SK-N-SH treated with all-trans-retinoic acid at 6 μM for 48 hours (cell line): ENCODE measurements around the gene MADD.
A peak's percentile ranks its signal among the peaks of the same experiment; 100 is the strongest.

ENCODE experiments used
- ATAC-seq: fragments of 200-7000 bp; cut with Tn5 transposase; 3 replicates; pipeline ENCODE4 v1.9.1; 2020; ENCODE audit warnings: mild to moderate bottlenecking, moderate library complexity
- ARNTL ChIP-seq: fragments of 450-650 bp; formaldehyde crosslinking; IDR thresholded peaks from 2 replicates; pipeline ENCODE4 v1.5.0; 2020; ENCODE audit warnings: low read depth, mild to moderate bottlenecking, moderate library complexity, borderline replicate concordance
- CSDC2 ChIP-seq: fragments of 250-450 bp; sonication (Bioruptor Pico); IDR thresholded peaks from 2 replicates; pipeline ENCODE4 v1.5.0; 2020; ENCODE audit warnings: mild to moderate bottlenecking, moderate library complexity
- CSRNP3 ChIP-seq: fragments of 250-450 bp; sonication (Bioruptor Pico); IDR thresholded peaks from 2 replicates; pipeline ENCODE4 v1.5.1; 2021; ENCODE audit warnings: mild to moderate bottlenecking, moderate library complexity
- ESRRG ChIP-seq: fragments of 250-450 bp; sonication (Bioruptor Pico); IDR thresholded peaks from 2 replicates; pipeline ENCODE4 v1.6.1; 2021; ENCODE audit warnings: mild to moderate bottlenecking
- ISL1 ChIP-seq: fragments of 250-450 bp; sonication (Bioruptor Pico); IDR thresholded peaks from 2 replicates; pipeline ENCODE4 v2.1.2; 2022; ENCODE audit warnings: mild to moderate bottlenecking, moderate library complexity
- OSR1 ChIP-seq: fragments of 250-450 bp; sonication (Bioruptor Pico); IDR thresholded peaks from 2 replicates; pipeline ENCODE4 v1.8.0; 2022; ENCODE audit warnings: moderate library complexity, mild to moderate bottlenecking, inconsistent platforms
- RARB ChIP-seq: fragments of 250-450 bp; sonication (Bioruptor Pico); IDR thresholded peaks from 2 replicates; pipeline ENCODE4 v1.8.0; 2021; ENCODE audit warnings: mild to moderate bottlenecking, moderate library complexity
- SNAI2 ChIP-seq: fragments of 250-450 bp; sonication (Bioruptor Pico); IDR thresholded peaks from 2 replicates; pipeline ENCODE4 v1.5.0; 2020; ENCODE audit warnings: mild to moderate bottlenecking, moderate library complexity
- TCF4 ChIP-seq: fragments of 250-450 bp; sonication (Bioruptor Pico); IDR thresholded peaks from 2 replicates; pipeline ENCODE4 v1.8.0; 2021; ENCODE audit warnings: mild to moderate bottlenecking, moderate library complexity, borderline replicate concordance
- TOX ChIP-seq: fragments of 250-450 bp; sonication (Bioruptor Pico); IDR thresholded peaks from 2 replicates; pipeline ENCODE4 v1.8.0; 2021; ENCODE audit warnings: mild to moderate bottlenecking, moderate library complexity, borderline replicate concordance
- TSHZ2 ChIP-seq: fragments of 250-450 bp; sonication (Bioruptor Pico); IDR thresholded peaks from 2 replicates; pipeline ENCODE4 v1.5.0; 2020; ENCODE audit warnings: mild to moderate bottlenecking, moderate library complexity
- ZC3H10 ChIP-seq: fragments of 250-450 bp; sonication (Bioruptor Pico); IDR thresholded peaks from 2 replicates; pipeline ENCODE4 v1.5.1; 2021; ENCODE audit warnings: mild to moderate bottlenecking, moderate library complexity
- ZFP3 ChIP-seq: fragments of 250-450 bp; sonication (Bioruptor Pico); IDR thresholded peaks from 2 replicates; pipeline ENCODE4 v1.5.0; 2020; ENCODE audit warnings: mild to moderate bottlenecking, moderate library complexity
- ZFP30 ChIP-seq: fragments of 450-650 bp; formaldehyde crosslinking; IDR thresholded peaks from 2 replicates; pipeline ENCODE4 v1.5.0; 2022; ENCODE audit warnings: mild to moderate bottlenecking, moderate library complexity
- ZNF70 ChIP-seq: fragments of 450-650 bp; formaldehyde crosslinking; IDR thresholded peaks from 2 replicates; pipeline ENCODE4 v1.5.0; 2020; ENCODE audit warnings: mild to moderate bottlenecking, moderate library complexity
- ZNF8 ChIP-seq: fragments of 450-650 bp; formaldehyde crosslinking; IDR thresholded peaks from 2 replicates; pipeline ENCODE4 v1.5.0; 2020; ENCODE audit warnings: mild to moderate bottlenecking, moderate library complexity
- TF ChIP-seq, protein P1 (sequence below): fragments of 250-450 bp; sonication (Bioruptor Pico); IDR thresholded peaks from 2 replicates; pipeline ENCODE4 v1.8.0; 2020; ENCODE audit warnings: mild to moderate bottlenecking, moderate library complexity, borderline replicate concordance
- TF ChIP-seq, protein P2 (sequence below): fragments of 250-450 bp; sonication (Bioruptor Pico); IDR thresholded peaks from 2 replicates; pipeline ENCODE4 v1.8.0; 2021; ENCODE audit warnings: low read depth, mild to moderate bottlenecking, moderate library complexity, borderline replicate concordance
- TF ChIP-seq, protein P3 (sequence below): fragments of 250-450 bp; sonication (Bioruptor Pico); IDR thresholded peaks from 2 replicates; pipeline ENCODE4 v1.5.1; 2020; ENCODE audit warnings: low read depth, mild to moderate bottlenecking, moderate library complexity

Gene MADD

GRCh38 chr11:47355283-47356128, 85.6 kb downstream of the MADD start:
- TF ChIP-seq OSR1 (CRISPR knock-in tag) (no peak), TOX (no peak), ARNTL (no peak), ZNF70 (CRISPR knock-in tag) (no peak), CSDC2 (CRISPR knock-in tag) (no peak), ESRRG (no peak), ZFP3 (CRISPR knock-in tag) (no peak), ZNF8 (CRISPR knock-in tag) (no peak)
- TF ChIP-seq, protein P1, sequence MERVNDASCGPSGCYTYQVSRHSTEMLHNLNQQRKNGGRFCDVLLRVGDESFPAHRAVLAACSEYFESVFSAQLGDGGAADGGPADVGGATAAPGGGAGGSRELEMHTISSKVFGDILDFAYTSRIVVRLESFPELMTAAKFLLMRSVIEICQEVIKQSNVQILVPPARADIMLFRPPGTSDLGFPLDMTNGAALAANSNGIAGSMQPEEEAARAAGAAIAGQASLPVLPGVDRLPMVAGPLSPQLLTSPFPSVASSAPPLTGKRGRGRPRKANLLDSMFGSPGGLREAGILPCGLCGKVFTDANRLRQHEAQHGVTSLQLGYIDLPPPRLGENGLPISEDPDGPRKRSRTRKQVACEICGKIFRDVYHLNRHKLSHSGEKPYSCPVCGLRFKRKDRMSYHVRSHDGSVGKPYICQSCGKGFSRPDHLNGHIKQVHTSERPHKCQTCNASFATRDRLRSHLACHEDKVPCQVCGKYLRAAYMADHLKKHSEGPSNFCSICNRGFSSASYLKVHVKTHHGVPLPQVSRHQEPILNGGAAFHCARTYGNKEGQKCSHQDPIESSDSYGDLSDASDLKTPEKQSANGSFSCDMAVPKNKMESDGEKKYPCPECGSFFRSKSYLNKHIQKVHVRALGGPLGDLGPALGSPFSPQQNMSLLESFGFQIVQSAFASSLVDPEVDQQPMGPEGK (CRISPR knock-in tag) = peak; percentile 53; the same call in 1 of the 2 replicates
- ATAC-seq = peak; percentile 95

DNA sequence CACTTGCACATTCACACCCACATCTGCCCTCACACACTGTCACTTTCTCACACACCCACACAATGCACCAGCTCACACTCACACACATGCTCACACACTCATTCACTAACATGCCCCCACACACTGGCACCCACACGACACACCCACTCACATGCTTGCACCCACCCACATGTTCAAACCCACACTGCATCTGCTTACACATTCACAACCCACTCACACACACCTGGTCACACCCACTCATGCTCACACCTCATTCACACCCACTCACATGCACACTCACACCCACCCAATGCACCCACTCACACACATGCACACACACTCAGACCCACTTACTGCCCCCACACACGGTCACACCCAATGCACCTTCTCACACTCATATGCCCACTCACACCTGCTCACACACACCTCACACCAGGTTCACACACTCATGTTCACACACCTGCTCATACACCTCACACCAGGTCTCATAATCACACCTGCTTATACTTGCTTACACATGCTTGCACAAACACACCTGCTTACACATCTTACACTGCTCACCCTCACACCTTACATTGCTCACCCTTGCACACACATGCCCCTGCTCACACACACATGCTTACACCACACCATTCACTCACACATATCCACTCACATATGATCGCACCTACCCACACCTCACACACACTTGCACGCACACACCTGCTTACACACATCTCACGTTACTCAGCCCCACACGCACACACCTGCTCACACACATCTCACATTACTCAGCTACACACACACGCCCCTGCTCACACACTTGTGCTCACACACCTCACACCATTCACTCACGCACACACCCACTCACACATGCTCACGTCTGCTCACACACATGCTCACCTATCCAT, 86.4 kb downstream of the MADD start:
- TF ChIP-seq ZFP3 (CRISPR knock-in tag) (no peak), CSDC2 (CRISPR knock-in tag) (no peak), ARNTL (no peak), ZC3H10 (no peak), ESRRG (no peak), ISL1 (CRISPR knock-in tag) (no peak)
- TF ChIP-seq, protein P1 (CRISPR knock-in tag) = no peak
- ATAC-seq = no peak

DNA sequence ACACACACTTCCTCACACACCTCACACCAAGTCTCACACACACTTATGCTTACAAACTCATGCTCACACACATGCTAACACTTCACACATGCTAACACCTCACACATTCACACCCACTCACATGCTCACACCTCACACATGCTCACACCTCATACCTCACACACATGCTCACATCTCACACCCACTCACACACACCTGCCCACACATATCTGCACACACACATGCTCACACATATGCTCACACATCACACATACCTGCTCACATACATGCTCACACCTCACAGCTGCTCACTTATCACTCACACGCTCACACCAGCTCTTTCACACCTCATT, 87.0 kb downstream of the MADD start:
- TF ChIP-seq, protein P2, sequence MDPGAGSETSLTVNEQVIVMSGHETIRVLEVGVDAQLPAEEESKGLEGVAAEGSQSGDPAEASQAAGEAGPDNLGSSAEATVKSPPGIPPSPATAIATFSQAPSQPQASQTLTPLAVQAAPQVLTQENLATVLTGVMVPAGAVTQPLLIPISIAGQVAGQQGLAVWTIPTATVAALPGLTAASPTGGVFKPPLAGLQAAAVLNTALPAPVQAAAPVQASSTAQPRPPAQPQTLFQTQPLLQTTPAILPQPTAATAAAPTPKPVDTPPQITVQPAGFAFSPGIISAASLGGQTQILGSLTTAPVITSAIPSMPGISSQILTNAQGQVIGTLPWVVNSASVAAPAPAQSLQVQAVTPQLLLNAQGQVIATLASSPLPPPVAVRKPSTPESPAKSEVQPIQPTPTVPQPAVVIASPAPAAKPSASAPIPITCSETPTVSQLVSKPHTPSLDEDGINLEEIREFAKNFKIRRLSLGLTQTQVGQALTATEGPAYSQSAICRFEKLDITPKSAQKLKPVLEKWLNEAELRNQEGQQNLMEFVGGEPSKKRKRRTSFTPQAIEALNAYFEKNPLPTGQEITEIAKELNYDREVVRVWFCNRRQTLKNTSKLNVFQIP (CRISPR knock-in tag) = no peak
- no peak for TF ChIP-seq TCF4
- TF ChIP-seq ZFP30 (CRISPR knock-in tag) = no peak
- no peak for TF ChIP-seq CSRNP3 (CRISPR knock-in tag)
- no peak for TF ChIP-seq TSHZ2
- no peak for TF ChIP-seq CSDC2 (CRISPR knock-in tag)
- TF ChIP-seq RARB (CRISPR knock-in tag) = no peak
- no peak for TF ChIP-seq SNAI2 (CRISPR knock-in tag)
- TF ChIP-seq ZFP3 (CRISPR knock-in tag) = no peak
- TF ChIP-seq, protein P3, sequence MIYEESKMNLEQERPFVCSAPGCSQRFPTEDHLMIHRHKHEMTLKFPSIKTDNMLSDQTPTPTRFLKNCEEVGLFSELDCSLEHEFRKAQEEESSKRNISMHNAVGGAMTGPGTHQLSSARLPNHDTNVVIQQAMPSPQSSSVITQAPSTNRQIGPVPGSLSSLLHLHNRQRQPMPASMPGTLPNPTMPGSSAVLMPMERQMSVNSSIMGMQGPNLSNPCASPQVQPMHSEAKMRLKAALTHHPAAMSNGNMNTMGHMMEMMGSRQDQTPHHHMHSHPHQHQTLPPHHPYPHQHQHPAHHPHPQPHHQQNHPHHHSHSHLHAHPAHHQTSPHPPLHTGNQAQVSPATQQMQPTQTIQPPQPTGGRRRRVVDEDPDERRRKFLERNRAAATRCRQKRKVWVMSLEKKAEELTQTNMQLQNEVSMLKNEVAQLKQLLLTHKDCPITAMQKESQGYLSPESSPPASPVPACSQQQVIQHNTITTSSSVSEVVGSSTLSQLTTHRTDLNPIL (CRISPR knock-in tag) = no peak
- TF ChIP-seq, protein P1 (CRISPR knock-in tag) = no peak
- TF ChIP-seq ZNF70 (CRISPR knock-in tag) = no peak
- TF ChIP-seq TOX = no peak
- no peak for TF ChIP-seq OSR1 (CRISPR knock-in tag)
- no peak for TF ChIP-seq ZC3H10
- no peak for TF ChIP-seq ARNTL
- TF ChIP-seq, all 23 proteins: peak for 0
- no peak for ATAC-seq
